ENCODE results near the gene NAT10. TPM values are rescaled to one million over a fixed set of nuclear protein-coding genes. Genes with fewer than 3 reads are reported as not detected.

Gene NAT10
- total RNA-seq, 1 donor from 2014 or later = 46.3 TPM

GRCh38 chr11:34098813-34099212 lies 6.6 kb upstream of the NAT10 start:
- ATAC-seq = no peak
- intact Hi-C loops (cut with DNase I) = no loop called here

GRCh38 chr11:34104680-34105078 lies 750 bp upstream of the NAT10 start:
- ATAC-seq (no peak), DNase-seq (ENCODE audit: low spot score) (no peak)
- intact Hi-C loops (cut with DNase I) = no loop called here

More at GRCh38 chr11:34098813-34099212, 6.6 kb upstream of the NAT10 start:
- DNase-seq (ENCODE audit: low spot score) = no peak

- no peak for DNase-seq (ENCODE audit: low spot score)
- intact Hi-C loops (cut with DNase I) = no loop called here
- no peak for ATAC-seq
Measured at GRCh38 chr11:34105957-34106504, 602 bp downstream of the NAT10 start.

- DNase-seq (ENCODE audit: low spot score) = no peak
- no peak for ATAC-seq
- intact Hi-C loops (cut with DNase I) = no loop called here
Measured at GRCh38 chr11:34111722-34112270, 6.4 kb downstream of the NAT10 start.

- intact Hi-C loops (cut with DNase I) = no loop called here
- DNase-seq (ENCODE audit: low spot score) (no peak), ATAC-seq (no peak)
Measured at GRCh38 chr11:34114014-34114413, 8.6 kb downstream of the NAT10 start.

GRCh38 chr11:34114471-34114870 lies 9.0 kb downstream of the NAT10 start:
- no peak for ATAC-seq
- DNase-seq (ENCODE audit: low spot score) = no peak
- intact Hi-C loops (cut with DNase I) = no loop called here

GRCh38 chr11:34120651-34121050 lies 15.2 kb downstream of the NAT10 start:
- DNase-seq (ENCODE audit: low spot score) = no peak
- ATAC-seq = no peak
- intact Hi-C loops (cut with DNase I) = no loop called here

- ATAC-seq = no peak
- DNase-seq (ENCODE audit: low spot score) = no peak
- intact Hi-C loops (cut with DNase I) = no loop called here
Measured at GRCh38 chr11:34124885-34125668, 19.6 kb downstream of the NAT10 start.

- ATAC-seq (no peak), DNase-seq (ENCODE audit: low spot score) (no peak)
Measured at GRCh38 chr11:34126959-34127848, 21.8 kb downstream of the NAT10 start.

GRCh38 chr11:34128824-34129223 lies 23.4 kb downstream of the NAT10 start:
- DNase-seq (ENCODE audit: low spot score) (no peak), ATAC-seq (no peak)
- intact Hi-C loops (cut with DNase I) = no loop called here

More at GRCh38 chr11:34126959-34127848, 21.8 kb downstream of the NAT10 start:
- intact Hi-C loops (cut with DNase I) = no loop called here

GRCh38 chr11:34132261-34132965 lies 27.0 kb downstream of the NAT10 start:
- ATAC-seq = no peak
- intact Hi-C loops (cut with DNase I) = no loop called here
- no peak for DNase-seq (ENCODE audit: low spot score)

GRCh38 chr11:34134765-34135164 lies 29.3 kb downstream of the NAT10 start:
- ATAC-seq (no peak), DNase-seq (ENCODE audit: low spot score) (no peak)
- intact Hi-C loops (cut with DNase I) = no loop called here

- DNase-seq (ENCODE audit: low spot score) = no peak
- ATAC-seq = no peak
- intact Hi-C loops (cut with DNase I) = no loop called here
Measured at GRCh38 chr11:34135439-34135838, 30.0 kb downstream of the NAT10 start.

- no peak for DNase-seq (ENCODE audit: low spot score)
- no peak for ATAC-seq
- intact Hi-C loops (cut with DNase I) = no loop called here
Measured at GRCh38 chr11:34136420-34136819, 31.0 kb downstream of the NAT10 start.

- ATAC-seq (no peak), DNase-seq (ENCODE audit: low spot score) (no peak)
Measured at GRCh38 chr11:34139346-34139745, 33.9 kb downstream of the NAT10 start.

GRCh38 chr11:34140149-34140548 lies 34.7 kb downstream of the NAT10 start:
- intact Hi-C loops (cut with DNase I) = no loop called here

More at GRCh38 chr11:34139346-34139745, 33.9 kb downstream of the NAT10 start:
- intact Hi-C loops (cut with DNase I) = no loop called here

GRCh38 chr11:34143048-34143447 lies 37.6 kb downstream of the NAT10 start:
- intact Hi-C loops (cut with DNase I) = no loop called here
- ATAC-seq (no peak), DNase-seq (ENCODE audit: low spot score) (peak; percentile 0)

More at GRCh38 chr11:34140149-34140548, 34.7 kb downstream of the NAT10 start:
- DNase-seq (ENCODE audit: low spot score) = no peak
- no peak for ATAC-seq

GRCh38 chr11:34145073-34145472 lies 39.6 kb downstream of the NAT10 start:
- DNase-seq (ENCODE audit: low spot score) (no peak), ATAC-seq (no peak)
- intact Hi-C loops (cut with DNase I) = no loop called here

- intact Hi-C loops (cut with DNase I) = no loop called here
- ATAC-seq = no peak
- DNase-seq (ENCODE audit: low spot score) = peak; percentile 31
Measured at GRCh38 chr11:34145847-34146381, 40.5 kb downstream of the NAT10 start.

Measured in sciatic nerve (tissue), 2 donors.